ENCODE measurements around the gene GPR158.

DNA sequence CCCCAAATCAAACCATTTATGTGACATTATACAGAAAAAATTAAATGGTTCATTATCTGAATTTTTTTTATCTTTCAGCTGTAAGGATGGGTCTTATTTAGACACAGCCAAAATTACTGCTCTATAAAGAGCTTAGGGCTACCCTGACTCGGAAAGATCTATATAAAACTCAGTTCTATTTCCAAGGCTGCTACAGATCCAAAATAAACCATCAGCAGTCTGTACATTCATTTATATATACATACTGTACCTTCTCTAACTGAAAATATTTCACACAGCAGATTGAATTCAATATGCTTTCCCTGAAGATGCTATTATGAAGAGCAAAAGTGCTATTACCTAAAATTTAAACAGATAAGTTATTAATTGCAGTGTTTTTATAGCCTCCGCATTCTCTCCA lies 471.6 kb downstream of the GPR158 start:
- TF ChIP-seq POLR2AphosphoS5 (IDR thresholded peaks at IDR 0.05; ENCODE audit: low read depth, low read length) = no peak
- TF ChIP-seq POLR2A (IDR thresholded peaks at IDR 0.05; ENCODE audit: low read depth, low read length) = no peak
- TF ChIP-seq TAF1 (IDR thresholded peaks at IDR 0.05; ENCODE audit: borderline replicate concordance, low read depth, low read length) = no peak

Data from GM12892 (cell line).